ENCODE results near the gene GANAB. TPM values are rescaled to one million over a fixed set of nuclear protein-coding genes. Genes with fewer than 3 reads are reported as not detected.

The GANAB gene
- total RNA-seq, 4 donors from 2014 or later = 41.3 to 65.1 (median 59.5) TPM

- Histone ChIP-seq H3K4me3 (peak overlapping the region; percentile 84 to 99 (median 98)), H3K9me3 (no peaks in the 10 kb centered on the region), H3K4me1 (peaks cover 17 to 29% of the 10 kb centered on the region in 2 donors), H3K27ac (peak overlapping the region; percentile 87 to 97 (median 94)), H3K36me3 (peaks cover 0 to 44% of the 10 kb centered on the region in 2 donors), H3K27me3 (no peaks in the 10 kb centered on the region)
- TF ChIP-seq CTCF (IDR thresholded peaks at IDR 0.05 in 4 of 5, conservative IDR thresholded peaks at IDR 0.05 in 1 of 5) (no peak), POLR2A (IDR thresholded peaks at IDR 0.05) (no peak)
- ATAC-seq (no peak), DNase-seq (no peak)
- in situ Hi-C loops (cut with MboI; ENCODE audit: low sequenced_read_pairs in 4 of 4) = loop anchor here in 1 of 4 donors (25.0 kb wide), 1 partner anchor 112 kb away; the partner anchor contains the start of genes BSCL2 and GNG3
- intact Hi-C loops (cut with DNase I; ENCODE audit: low total_unique reads) = loop anchor here (1.0 to 5.0 kb wide), 6 partner anchors 8 to 203 kb away; partner anchors contain the start of genes BSCL2, GNG3 and UBXN1
These were observed 45.9 kb downstream of the GANAB start for GRCh38 chr11:62600367-62601121.

GRCh38 chr11:62599901-62600300 is 46.5 kb downstream of the GANAB start:
- Histone ChIP-seq H3K9me3 (no peaks in the 10 kb centered on the region), H3K4me1 (peaks cover 17 to 29% of the 10 kb centered on the region in 2 donors), H3K36me3 (peaks cover 0 to 47% of the 10 kb centered on the region in 2 donors), H3K4me3 (peak overlapping the region; percentile 11 to 99 (median 90)), H3K27me3 (no peaks in the 10 kb centered on the region), H3K27ac (peak overlapping the region; percentile 46 to 97 (median 90))
- intact Hi-C loops (cut with DNase I; ENCODE audit: low total_unique reads) (loop anchor here (5.0 kb wide), 5 partner anchors 38 to 203 kb away; partner anchors contain the start of genes BSCL2, GNG3 and UBXN1), in situ Hi-C loops (cut with MboI; ENCODE audit: low sequenced_read_pairs in 4 of 4) (loop anchor here in 1 of 4 donors (25.0 kb wide), 1 partner anchor 112 kb away; the partner anchor contains the start of genes BSCL2 and GNG3)
- no peak for ATAC-seq
- TF ChIP-seq CTCF (IDR thresholded peaks at IDR 0.05 in 4 of 5, conservative IDR thresholded peaks at IDR 0.05 in 1 of 5) = no peak
- TF ChIP-seq POLR2A (IDR thresholded peaks at IDR 0.05) = no peak
- DNase-seq = no peak

GRCh38 chr11:62599069-62599696 is 47.2 kb downstream of the GANAB start:
- intact Hi-C loops (cut with DNase I; ENCODE audit: low total_unique reads) (no loop called here), in situ Hi-C loops (cut with MboI; ENCODE audit: low sequenced_read_pairs in 4 of 4) (no loop called here)
- TF ChIP-seq POLR2A (IDR thresholded peaks at IDR 0.05) = no peak
- no peak for TF ChIP-seq CTCF (IDR thresholded peaks at IDR 0.05 in 4 of 5, conservative IDR thresholded peaks at IDR 0.05 in 1 of 5)
- H3K4me3 ChIP-seq = peak overlapping the region; percentile 11 to 99 (median 49)
- H3K27me3 ChIP-seq = no peaks in the 10 kb centered on the region
- peak overlapping the region; percentile 46 to 97 (median 90) for H3K27ac ChIP-seq
- peaks cover 17 to 29% of the 10 kb centered on the region in 2 donors for H3K4me1 ChIP-seq
- ATAC-seq (peak; percentile 25 to 37), DNase-seq (peak; percentile 87 to 92)
- peaks cover 0 to 54% of the 10 kb centered on the region in 2 donors for H3K36me3 ChIP-seq
- H3K9me3 ChIP-seq = no peaks in the 10 kb centered on the region

GRCh38 chr11:62595124-62595523 is 51.3 kb downstream of the GANAB start:
- no peak for ATAC-seq
- no peak overlapping the region for H3K4me3 ChIP-seq
- no peak for TF ChIP-seq POLR2A (IDR thresholded peaks at IDR 0.05)
- TF ChIP-seq CTCF (IDR thresholded peaks at IDR 0.05 in 4 of 5, conservative IDR thresholded peaks at IDR 0.05 in 1 of 5) = no peak
- intact Hi-C loops (cut with DNase I; ENCODE audit: low total_unique reads) (no loop called here), in situ Hi-C loops (cut with MboI; ENCODE audit: low sequenced_read_pairs in 4 of 4) (no loop called here)
- no peak for DNase-seq
- H3K4me1 ChIP-seq = peaks cover 30 to 37% of the 10 kb centered on the region in 2 donors
- H3K9me3 ChIP-seq = no peaks in the 10 kb centered on the region
- peaks cover 0 to 60% of the 10 kb centered on the region in 2 donors for H3K36me3 ChIP-seq
- H3K27me3 ChIP-seq = no peaks in the 10 kb centered on the region
- H3K27ac ChIP-seq = no peak overlapping the region
